AG09319 (cell line): ENCODE measurements around the gene ZNF816.
"Not testable (repeated sequence)": the region's sequence is repeated elsewhere in the genome, so short reads cannot be mapped to it uniquely, and the experiment has no call there.

Experiments
- DNase-seq: peaks from one replicate; pipeline ENCODE4 v3.0.0-alpha.2; 2010; ENCODE audit warnings: low read depth; ENCODE audit errors: extremely low read depth
- TF ChIP-seq, protein P1 (sequence below): IDR thresholded peaks from 2 replicates; pipeline ENCODE4 v1.5.1; 2011; ENCODE audit warnings: low read depth, mild to moderate bottlenecking, inconsistent platforms, low read length, moderate library complexity

ZNF816 gene

DNA sequence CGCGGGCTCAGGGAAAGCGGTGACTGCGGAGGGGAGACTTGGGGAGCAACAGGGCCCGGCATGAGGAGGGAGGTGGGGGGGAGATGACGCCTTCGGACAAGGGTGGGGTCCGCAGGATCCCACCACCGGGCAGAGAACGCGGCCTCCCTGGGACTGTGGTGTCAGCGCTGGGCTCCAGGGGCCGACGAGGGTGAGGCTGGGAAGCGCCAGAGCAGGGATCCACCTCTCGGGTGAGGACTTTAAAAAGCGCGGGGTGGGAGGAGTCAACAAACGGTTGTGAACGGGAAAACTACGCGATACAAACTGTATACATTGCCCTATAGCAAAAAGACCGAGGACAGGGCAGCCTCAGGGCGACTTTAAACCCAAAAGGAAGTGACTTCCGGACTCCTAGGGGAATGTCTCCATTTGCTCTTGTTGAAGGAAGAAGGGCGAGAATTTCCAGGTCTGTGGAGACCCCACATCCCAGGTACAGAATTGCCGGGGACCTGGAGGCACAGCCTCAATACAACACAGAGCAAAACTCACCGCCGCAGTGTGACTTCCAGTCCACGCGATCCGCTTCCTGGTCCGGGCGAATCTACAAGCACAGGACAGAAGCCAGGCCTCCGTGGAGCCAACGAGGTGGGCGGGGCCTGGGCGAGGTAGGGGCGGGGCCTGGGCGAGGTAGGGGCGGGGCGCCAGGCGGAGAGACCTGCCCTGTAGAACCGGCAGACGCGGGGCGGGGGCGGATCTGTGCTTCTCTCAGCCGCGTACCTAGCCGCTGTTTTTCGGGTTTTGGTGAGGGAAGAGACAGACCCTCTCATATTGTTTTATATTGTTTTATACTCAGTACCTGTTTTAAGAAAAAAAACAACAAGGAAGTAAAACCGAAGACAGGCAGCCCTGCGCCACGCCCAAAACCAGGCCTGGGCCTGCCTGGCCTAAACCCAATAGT lies 39.6 kb downstream of the ZNF816 start, which contains the start of gene ZNF888:
TSS of gene ZNF888 (minus strand) at position 588 of the 937 bp plus-strand sequence. CDS start 5,555 bp downstream, outside the sequence.
- TF ChIP-seq, protein P1, sequence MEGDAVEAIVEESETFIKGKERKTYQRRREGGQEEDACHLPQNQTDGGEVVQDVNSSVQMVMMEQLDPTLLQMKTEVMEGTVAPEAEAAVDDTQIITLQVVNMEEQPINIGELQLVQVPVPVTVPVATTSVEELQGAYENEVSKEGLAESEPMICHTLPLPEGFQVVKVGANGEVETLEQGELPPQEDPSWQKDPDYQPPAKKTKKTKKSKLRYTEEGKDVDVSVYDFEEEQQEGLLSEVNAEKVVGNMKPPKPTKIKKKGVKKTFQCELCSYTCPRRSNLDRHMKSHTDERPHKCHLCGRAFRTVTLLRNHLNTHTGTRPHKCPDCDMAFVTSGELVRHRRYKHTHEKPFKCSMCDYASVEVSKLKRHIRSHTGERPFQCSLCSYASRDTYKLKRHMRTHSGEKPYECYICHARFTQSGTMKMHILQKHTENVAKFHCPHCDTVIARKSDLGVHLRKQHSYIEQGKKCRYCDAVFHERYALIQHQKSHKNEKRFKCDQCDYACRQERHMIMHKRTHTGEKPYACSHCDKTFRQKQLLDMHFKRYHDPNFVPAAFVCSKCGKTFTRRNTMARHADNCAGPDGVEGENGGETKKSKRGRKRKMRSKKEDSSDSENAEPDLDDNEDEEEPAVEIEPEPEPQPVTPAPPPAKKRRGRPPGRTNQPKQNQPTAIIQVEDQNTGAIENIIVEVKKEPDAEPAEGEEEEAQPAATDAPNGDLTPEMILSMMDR = no peak
- no peak for DNase-seq

DNA sequence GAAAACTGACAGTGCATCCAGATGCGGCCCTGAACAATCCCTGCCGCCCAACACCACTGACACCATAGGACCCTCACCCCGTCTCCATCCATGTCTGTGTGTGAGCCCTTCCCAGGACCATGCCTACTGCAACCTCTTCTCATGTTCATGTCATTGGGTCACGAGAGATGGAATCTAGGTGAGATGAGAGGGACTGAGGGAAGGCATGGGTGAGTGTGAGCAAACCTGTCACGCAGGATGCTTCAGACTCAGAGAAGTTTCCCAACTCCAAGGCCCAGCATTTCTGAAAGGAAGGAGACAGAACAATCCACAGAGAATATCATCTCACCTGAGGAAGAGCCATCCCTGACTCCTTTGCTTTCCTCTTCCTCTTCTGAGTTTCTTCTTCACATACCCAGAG lies 45.1 kb downstream of the ZNF816 start:
- DNase-seq = no peak
- TF ChIP-seq, protein P1 = no peak

DNA sequence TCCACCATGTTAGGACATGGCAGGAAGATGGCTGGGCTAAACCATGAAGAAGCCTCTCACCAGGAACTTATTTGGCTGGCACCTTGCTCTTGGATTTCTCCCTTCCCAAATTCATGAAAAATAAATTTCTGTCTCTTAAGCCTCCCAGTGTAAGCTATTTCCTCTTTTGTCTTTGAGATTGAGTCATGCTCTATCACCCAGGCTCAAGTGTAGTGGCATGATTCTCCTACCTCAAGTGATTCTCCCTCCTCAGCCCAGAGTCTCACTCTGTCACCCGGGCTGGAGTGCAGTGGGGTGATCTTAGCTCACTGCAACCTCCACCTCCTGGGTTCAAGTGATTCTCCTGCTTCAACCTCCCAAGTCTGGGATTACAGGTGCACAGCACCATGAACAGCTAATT lies 52.0 kb downstream of the ZNF816 start:
- no peak for DNase-seq
- TF ChIP-seq, protein P1 = no peak

DNA sequence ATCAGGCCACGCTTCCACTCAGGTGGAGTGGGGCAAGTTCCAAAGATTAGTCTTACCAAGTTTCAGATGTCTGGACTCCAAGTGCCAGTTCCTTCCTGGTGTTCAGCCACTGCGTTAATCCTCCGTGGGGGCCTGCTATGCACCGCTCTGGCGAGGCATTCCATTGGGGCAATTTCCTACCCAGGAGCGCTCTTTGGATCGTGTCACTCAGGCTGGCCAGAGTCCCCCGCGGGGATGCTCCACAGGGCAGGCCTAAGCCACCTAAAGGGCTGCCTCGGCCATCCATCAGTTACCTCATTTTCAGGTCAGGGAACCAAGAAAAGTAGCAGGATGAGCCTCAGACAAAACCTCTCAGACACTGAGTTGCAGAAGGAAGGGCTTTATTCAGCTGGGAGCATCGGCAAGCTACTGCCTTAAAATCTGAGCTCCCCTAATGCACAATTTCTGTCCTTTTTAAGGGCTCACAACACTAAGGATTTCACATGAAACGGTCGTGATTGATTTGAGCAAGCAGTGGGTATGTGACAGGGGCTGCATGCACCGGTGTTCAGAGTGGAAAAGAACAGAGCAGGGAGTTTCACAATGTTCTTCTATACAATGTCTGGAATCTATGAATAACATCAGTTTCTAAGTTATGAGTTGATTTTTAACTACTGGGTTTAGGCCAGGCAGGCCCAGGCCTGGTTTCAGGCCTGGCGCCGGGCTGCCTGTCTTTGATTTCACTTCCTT lies 58.5 kb downstream of the ZNF816 start:
- DNase-seq = not testable (repeated sequence)

DNA sequence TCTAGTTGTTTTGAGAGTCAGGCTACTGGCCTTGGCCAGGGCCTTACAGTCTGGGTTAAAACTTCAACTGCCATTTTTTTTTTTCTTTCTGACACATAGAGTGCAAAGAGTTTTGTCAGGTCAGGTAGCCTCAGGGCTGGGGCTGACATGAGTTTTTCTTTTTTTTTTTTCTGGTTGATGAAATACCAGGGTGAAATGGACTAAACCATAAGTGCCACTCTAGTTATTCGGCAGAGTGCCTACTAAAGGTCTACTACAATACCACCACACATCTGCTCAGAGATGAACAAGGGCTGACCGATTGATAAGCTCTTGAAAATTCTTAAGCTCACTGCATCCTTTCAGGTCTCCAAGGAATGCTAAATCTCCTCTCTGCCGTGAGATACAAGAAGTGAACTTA lies 60.8 kb downstream of the ZNF816 start:
- no peak for DNase-seq
- TF ChIP-seq, protein P1 = no peak
